Hematopoietic multipotent progenitor cell treated with erythropoietin and hydrocortisone succinate and interleukin-3 and kit ligand, for 17 days (in vitro differentiated cells): Measurements from ENCODE around the gene ANKS1B.

Source experiments
- DNase-seq: peaks from one replicate; pipeline ENCODE4 v3.0.0-alpha.2; 2015; ENCODE audit warnings: low spot score

ANKS1B gene

DNA sequence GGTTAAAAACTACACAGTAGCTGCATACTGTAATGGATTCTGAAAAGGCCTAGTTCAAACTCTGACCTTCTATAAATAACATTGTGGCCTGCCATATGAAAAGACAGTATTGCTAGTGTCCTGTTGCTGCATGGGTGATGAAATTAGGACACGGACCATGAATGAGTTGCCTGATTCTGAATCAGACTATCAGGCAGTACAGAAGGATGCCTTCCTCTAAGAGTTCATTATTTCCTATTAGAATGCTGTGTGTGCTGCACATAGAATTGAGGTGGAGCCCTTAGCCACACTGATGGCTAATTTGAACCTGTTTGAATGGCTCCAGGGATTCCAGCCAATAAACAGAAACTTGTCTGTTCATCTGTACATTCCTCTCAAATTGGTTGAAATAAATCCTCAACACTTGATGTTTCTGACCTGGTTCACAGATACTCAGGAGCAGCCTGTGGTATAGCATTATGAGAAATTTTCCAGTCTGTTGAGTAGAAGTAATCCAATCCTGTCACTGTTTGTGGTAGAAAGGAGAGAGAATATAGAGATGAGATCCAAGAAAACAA is 856.4 kb downstream of the ANKS1B start:
- DNase-seq, result no peak

- DNase-seq, result no peak
Observed at GRCh38 chr12:99122959-99123358, 861.8 kb downstream of the ANKS1B start.

DNA sequence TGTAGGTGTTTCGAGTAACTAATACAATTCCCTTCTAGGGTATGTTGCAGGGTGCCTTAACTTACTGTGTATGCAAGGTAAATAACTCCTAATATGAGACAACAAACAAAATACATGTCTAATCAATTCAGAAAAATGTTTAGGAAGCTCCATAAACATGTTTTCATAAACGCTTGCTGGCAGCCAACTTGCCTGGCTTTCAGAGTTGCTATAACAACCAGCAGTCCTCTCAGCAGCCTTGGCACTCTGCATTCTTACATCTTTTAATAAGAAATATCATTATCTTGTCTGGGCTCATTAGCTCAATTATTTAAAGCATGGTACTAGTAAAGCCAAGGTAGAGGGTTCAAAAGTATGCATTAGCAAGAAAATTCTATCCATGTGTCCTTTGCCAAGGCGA is 862.2 kb downstream of the ANKS1B start:
- DNase-seq, result no peak

DNA sequence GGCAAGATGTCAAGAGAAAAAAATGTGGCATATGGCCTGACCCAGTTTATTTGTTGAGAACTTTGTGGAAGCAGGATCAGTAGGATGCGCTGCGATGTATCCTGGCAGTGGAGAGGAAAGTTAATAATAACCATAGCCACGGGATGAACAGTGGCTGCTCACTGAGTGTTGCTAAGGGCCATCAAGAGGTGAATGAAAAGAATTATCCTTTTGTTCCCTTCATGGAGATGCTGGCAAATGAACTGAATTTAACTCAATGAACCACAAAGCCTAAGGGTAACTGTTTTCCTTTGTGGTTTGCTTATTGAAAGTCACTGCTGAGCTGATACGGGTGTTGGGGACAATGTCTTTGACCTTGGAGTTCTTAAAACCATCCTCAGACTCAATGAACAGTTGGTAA is 863.2 kb downstream of the ANKS1B start:
- no peak for DNase-seq

DNA sequence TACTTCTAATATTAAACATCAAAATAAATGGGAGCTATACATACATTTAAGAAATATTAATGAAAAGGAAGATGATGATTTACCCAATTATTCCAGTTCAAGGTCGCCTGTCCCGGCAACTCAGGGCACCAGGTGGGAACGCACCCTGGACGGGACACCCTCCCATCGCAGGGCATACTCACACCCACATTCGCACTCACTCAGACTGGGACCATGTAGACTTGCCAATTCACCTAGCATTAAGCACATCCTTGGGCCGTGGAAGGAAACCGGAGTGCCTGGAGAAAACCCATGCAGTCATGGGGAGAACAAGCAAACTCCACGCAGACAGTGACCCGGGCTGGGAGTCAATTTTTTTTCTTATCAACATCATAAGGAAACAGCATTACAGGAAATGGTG is 864.8 kb downstream of the ANKS1B start:
- no peak for DNase-seq

GRCh38 chr12:99119449-99119848 is 865.3 kb downstream of the ANKS1B start:
- no peak for DNase-seq

GRCh38 chr12:99111600-99111999 is 873.1 kb downstream of the ANKS1B start:
- no peak for DNase-seq

DNA sequence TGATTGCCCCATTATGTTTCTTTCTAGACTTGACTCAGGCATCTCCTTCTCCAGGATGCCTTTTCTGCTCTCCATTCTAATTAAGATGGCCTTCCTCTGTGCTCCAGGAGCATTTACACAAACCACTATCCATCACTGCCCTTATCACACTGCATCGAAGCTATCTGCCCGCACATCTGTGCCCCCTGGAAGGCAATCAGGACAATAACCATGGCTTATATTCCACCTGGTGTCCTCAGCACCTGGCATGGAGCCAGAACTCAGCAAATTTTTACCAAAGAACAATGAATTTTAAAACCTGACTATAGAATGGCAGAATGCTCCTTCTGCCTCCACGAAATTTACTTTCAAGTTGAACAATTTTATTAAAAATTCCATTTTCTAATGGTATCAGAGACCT is 873.9 kb downstream of the ANKS1B start:
- no peak for DNase-seq

DNA sequence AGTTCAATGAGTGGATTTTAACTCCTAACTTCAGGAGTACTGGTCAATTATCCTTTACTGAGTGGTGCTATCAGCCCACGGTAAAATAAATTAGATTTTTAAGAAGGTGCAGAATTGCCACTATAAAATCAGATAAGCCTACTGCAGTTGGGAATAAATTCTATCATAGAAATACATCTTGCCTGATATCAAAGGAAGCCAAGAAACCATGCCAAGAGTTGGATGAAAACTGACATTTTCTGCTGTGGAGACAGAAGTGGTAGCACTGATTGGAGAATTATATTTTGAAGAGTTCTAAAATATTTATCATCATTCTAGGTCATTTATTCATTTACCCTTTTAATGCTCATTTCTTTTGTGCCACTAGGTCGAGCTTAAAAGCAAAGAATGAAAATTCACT is 874.5 kb downstream of the ANKS1B start:
- DNase-seq, result no peak

GRCh38 chr12:99108924-99109323 is 875.8 kb downstream of the ANKS1B start:
- DNase-seq, result no peak

DNA sequence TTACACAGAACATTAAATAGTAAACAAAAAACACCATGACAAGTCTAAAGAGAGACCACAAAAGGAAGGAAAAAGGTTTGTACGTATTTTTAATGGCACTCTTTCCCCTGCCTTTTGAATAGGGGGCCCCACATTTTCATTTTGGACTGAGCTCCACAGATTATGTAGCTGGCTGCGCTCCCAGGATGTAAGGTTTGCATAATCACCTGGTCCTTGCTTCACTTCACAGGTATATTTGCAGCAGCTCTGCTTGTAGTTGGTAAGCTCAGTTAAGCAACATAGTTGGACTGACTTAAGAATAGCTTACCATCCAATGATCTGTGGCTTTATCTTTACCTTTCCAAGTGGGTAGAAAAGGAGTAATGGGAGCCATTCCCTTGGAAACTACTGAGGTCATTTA is 885.0 kb downstream of the ANKS1B start:
- DNase-seq, result no peak

GRCh38 chr12:99097171-99097570 is 887.6 kb downstream of the ANKS1B start:
- no peak for DNase-seq

DNA sequence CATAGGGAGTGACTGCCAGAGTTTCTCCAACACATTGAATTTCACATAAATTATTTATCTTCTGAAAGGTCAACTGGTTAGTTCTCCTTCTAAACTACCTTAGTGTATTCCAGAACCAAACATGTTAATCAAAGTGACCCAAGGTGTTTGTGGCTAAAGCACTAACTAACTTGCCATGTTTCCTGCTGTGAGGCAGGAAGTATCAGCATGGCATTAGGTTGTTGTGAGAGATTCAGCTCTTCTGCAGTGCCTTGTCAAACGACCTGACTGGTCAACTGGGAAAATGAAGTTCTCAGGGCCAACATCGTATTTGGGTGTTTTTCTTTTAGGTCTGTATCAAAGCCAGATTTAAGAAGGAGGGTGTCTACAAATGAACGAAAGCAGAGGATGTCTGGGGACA is 891.6 kb downstream of the ANKS1B start:
- DNase-seq, result no peak

GRCh38 chr12:99092100-99092851 is 892.5 kb downstream of the ANKS1B start:
- no peak for DNase-seq

GRCh38 chr12:99087278-99087677 is 897.5 kb downstream of the ANKS1B start:
- DNase-seq, result no peak

DNA sequence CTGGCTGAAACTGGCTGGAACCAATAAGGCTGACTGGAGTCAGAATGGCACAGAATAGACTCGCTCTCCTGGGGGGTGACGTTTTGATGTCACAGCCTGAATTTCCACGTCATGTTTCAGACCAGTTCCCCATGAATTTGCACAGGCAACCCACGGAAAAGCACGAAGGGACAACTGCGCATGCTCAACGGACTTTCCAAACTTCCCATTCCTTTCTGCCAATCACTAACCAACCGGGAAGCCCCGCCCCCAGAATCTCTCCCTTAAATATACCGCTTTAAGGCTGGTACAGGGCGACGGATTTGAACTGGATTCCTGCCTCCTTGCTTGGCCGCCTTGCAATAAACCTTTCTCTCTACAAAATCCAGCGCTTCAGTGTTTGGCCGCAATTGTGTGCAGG is 904.9 kb downstream of the ANKS1B start:
- no peak for DNase-seq

GRCh38 chr12:99068993-99069747 is 915.6 kb downstream of the ANKS1B start:
- no peak for DNase-seq

- no peak for DNase-seq
Observed at GRCh38 chr12:99067171-99067785, 917.5 kb downstream of the ANKS1B start.

- DNase-seq, result no peak
Observed at GRCh38 chr12:99066726-99067125, 918.0 kb downstream of the ANKS1B start.

DNA sequence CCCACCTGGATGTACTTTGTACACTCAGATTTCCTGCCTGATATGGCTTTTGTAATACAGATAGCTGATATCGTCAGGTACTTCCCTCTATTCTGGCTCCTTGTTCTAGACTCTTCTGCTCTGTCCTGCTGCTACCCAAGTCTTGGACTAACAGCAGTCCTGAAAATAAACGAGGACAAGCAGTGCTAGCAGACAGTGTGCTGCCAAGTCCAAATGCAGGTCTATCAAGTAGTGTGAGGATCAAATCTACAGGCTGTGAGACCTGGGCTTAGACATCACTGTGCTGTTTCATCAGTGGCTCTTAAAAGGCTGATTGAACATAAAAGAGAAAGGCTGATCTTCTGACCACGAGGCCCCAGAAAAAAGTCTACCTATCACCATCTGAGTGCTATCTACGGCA is 921.6 kb downstream of the ANKS1B start:
- no peak for DNase-seq

DNA sequence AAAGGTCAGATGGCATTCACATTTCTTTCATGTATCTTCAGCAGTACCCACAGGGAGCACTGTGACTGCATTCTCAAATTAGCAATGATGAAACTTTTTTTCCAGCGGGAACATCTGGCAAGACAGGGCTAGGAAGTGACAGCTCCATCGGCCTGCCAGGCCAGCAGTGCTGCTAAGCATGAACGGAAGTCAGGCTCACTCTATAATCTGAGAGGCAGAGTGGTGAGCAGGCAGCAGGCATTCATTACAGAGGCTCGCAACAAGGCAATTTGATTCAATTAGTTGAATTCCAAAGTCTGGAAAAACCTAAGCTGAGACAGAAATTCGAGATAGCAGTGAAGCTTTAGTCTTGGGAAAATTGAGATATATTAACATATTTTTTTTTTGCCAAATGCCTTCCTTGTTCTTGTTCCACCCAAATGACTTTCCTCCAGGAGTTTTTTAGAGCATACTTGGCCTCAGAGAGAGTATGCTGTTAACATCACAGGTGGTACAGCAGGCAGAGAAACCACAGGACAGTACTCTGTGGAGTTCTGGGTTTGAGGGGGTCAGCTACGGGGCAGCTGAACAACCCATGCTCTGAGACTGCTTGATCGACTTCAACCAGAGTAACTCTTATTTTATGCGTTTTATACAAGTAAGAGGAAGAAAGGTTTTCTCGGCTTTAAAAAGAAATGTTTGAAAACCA is 924.8 kb downstream of the ANKS1B start:
- no peak for DNase-seq

DNA sequence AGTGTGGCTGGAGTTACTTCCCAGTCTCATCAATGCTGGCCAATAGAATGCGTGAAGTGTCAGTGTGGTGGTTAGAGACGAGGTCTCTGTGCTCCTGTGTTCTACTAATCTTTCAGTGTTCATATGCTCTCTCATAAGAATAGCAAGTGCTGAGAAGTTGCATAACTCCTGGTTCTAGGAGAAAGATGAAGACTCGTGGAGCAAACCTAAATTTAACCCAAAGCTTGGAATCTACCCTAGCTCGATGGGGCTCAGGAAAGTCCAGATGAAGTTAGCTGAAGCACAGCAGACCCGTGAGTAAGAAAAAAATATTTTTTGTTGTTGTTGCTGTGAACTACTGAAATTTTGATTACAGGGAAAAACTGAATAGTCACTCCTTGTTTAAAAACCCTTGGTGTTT is 927.1 kb downstream of the ANKS1B start:
- no peak for DNase-seq
